ENCODE data around the gene FAM24A.

The FAM24A gene

GRCh38 chr10:122931088-122931906 lies 20.9 kb downstream of the FAM24A start:
- DNase-seq, result no peak

GRCh38 chr10:122939133-122939855 lies 28.9 kb downstream of the FAM24A start:
- DNase-seq, result no peak

GRCh38 chr10:122939856-122940543 lies 29.6 kb downstream of the FAM24A start:
- no peak for DNase-seq

- DNase-seq, result no peak
Measured at GRCh38 chr10:122949296-122949695, 38.9 kb downstream of the FAM24A start.

- peak; percentile 82 for DNase-seq
Measured at GRCh38 chr10:122953902-122954730, 43.7 kb downstream of the FAM24A start, which contains the start of gene C10orf88. Gene C10orf88, minus strand, starts transcription at chr10:122954227. Its CDS starts 49 bp downstream, at chr10:122954178.

GRCh38 chr10:122954731-122955050 lies 44.3 kb downstream of the FAM24A start:
- DNase-seq, result no peak

GRCh38 chr10:122955892-122956291 lies 45.5 kb downstream of the FAM24A start:
- DNase-seq, result no peak

- no peak for DNase-seq
Measured at GRCh38 chr10:122957474-122957873, 47.1 kb downstream of the FAM24A start.

- DNase-seq, result no peak
Measured at GRCh38 chr10:122962405-122962804, 52.0 kb downstream of the FAM24A start.

All from NCI-H2171 (cell line).